SU-DHL-6 (cell line): ENCODE data around the gene NCKAP1.

Source experiments
- EZH2phosphoT487 ChIP-seq: fragments of 200-600 bp; sonication (generic), shearing (Covaris generic); conservative IDR thresholded peaks from 2 replicates; pipeline ENCODE4 v1.6.1; 2018; ENCODE audit warnings: mild to moderate bottlenecking, antibody characterized with exemption, low read length, moderate library complexity, mixed read lengths
- TF ChIP-seq, protein P1 (sequence below): fragments of 200-600 bp; sonication (generic); IDR thresholded peaks from one replicate; pipeline ENCODE4 v1.5.1; 2017; ENCODE audit warnings: antibody characterized with exemption, mild to moderate bottlenecking, low read length, moderate library complexity; ENCODE audit not compliant: insufficient read depth, poor library complexity, severe bottlenecking

DNA sequence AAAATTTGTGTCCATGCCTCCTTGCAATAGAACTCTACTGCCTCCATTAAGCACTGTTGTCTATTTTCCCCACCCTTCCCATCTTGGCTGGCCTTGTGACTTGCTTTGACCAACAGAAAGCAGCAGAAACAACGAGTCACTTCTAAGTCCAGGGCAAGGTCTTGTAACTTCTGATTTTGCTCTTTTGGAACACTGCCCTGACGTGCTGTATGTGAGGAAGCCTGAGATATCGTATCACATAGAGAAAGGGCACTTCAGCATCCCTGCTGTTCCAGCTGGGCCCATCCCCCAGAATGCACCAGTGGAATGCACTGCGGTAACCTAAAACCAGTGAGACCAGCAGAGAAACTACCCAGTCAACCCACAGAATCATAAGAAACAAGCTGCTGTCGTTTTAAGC lies 28.1 kb downstream of the NCKAP1 start:
- TF ChIP-seq, protein P1, sequence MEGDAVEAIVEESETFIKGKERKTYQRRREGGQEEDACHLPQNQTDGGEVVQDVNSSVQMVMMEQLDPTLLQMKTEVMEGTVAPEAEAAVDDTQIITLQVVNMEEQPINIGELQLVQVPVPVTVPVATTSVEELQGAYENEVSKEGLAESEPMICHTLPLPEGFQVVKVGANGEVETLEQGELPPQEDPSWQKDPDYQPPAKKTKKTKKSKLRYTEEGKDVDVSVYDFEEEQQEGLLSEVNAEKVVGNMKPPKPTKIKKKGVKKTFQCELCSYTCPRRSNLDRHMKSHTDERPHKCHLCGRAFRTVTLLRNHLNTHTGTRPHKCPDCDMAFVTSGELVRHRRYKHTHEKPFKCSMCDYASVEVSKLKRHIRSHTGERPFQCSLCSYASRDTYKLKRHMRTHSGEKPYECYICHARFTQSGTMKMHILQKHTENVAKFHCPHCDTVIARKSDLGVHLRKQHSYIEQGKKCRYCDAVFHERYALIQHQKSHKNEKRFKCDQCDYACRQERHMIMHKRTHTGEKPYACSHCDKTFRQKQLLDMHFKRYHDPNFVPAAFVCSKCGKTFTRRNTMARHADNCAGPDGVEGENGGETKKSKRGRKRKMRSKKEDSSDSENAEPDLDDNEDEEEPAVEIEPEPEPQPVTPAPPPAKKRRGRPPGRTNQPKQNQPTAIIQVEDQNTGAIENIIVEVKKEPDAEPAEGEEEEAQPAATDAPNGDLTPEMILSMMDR, result no peak
- TF ChIP-seq EZH2phosphoT487, result no peak
